D721Med (cell line): ENCODE results near the gene EEPD1.
"Not testable (repeated sequence)": the region's sequence is repeated elsewhere in the genome, so short reads cannot be mapped to it uniquely, and the experiment has no call there.

Experiments used
- DNase-seq: peaks from one replicate; pipeline ENCODE4 v3.0.0; 2011; ENCODE audit warnings: low spot score; ENCODE audit not compliant: insufficient read length
- FAIRE-seq: peaks from 2 replicates; lab custom pipeline; 2011; peaks lifted over from hg19 to GRCh38; lab: Jason Lieb, UNC
- CTCF ChIP-seq: IDR thresholded peaks from 2 replicates; pipeline ENCODE4 v1.5.1; 2012; ENCODE audit warnings: mild to moderate bottlenecking, control low read depth; ENCODE audit not compliant: insufficient read depth; ENCODE audit errors: missing control alignments

EEPD1 gene

DNA sequence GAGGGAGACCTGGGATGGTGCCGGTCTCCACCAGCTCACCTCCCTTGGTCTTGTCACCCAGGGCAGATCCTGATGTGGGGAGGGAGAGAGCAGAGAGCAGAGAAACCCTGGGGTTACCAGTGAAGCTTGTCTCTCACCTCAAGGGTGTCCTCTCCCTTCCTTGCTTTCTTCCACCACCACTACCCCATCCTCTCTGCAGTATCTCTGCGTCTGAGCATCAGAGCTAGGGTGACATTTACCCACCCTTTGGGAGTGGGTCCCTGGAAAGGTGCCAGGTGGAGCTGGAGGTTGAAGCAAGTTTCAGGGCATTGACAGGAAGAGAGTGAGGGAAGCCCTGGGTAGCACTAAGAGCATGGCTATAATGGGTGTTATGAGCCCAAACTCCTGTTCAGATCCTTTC lies 161.4 kb downstream of the EEPD1 start:
- DNase-seq (no peak), FAIRE-seq (no peak)
- no peak for TF ChIP-seq CTCF

DNA sequence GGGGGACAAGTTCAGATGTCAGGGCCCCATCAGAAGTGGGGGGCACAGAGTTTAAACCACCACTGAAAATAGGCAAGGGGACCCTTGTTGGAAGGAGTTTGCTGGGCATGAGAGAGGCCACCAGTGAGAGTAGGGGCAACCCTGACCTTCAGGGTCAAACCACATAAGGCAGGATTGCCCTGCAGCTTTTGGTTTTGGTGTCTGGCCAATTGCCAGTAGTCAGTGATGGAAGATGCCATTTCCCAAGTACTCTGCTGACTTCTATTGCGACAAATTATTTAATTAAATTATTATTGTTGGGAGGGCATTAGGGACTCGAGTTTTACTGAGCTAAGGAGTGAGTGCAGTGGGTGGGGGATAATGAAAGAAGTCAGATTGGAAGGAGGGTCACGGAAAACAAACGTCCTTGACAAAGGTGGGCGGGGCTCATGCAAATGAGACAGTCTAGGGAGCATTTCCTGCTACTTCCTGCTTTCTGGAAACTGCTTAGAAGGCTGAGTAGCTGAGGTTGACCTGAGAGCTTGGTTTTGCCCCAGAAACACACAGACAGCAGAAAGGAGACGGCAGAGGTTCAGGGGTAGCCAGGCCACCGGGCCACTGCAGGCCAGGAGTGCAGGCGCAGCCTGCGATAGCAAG lies 162.4 kb downstream of the EEPD1 start:
- TF ChIP-seq CTCF, result no peak
- no peak for FAIRE-seq
- no peak for DNase-seq

DNA sequence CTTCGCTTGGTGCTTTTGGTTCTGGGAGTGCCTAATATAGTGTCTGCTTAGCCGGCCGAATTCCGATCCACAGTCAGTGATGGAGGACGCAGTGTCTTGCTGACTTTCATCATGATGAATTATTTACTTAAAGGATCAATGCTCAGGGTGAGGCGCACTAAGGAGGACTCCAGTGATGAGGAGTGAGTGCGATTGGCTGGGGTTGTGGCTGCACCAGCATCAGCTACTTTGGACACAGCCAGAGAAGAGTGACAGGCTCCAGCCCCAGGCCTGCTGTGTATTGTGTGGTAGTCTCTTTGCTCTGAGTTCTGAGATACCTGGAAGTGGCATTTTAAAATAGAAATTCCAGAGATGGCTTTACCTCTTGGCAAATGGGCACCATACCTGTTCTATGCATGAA lies 163.3 kb downstream of the EEPD1 start:
- no peak for TF ChIP-seq CTCF
- no peak for DNase-seq
- FAIRE-seq, result no peak

DNA sequence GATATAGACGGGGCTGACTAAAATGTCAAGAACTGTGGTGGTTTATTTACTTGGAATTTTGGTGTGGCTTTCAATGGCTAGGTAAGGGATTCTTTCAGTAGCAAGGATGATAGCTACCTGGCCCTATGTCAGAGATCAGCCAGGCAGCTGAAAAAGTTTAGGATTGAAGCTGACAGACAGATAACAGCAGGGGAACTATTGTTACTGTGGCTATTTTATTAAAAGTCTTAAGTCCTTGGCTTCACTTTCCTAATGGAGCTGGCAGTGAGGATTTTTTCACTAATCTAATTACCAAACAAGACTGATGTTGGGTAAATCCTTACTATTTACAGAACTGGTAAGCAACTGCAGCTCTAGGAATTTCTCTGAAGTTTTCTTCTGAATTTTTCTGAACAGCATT lies 164.2 kb downstream of the EEPD1 start:
- DNase-seq, result no peak
- no peak for FAIRE-seq
- no peak for TF ChIP-seq CTCF

DNA sequence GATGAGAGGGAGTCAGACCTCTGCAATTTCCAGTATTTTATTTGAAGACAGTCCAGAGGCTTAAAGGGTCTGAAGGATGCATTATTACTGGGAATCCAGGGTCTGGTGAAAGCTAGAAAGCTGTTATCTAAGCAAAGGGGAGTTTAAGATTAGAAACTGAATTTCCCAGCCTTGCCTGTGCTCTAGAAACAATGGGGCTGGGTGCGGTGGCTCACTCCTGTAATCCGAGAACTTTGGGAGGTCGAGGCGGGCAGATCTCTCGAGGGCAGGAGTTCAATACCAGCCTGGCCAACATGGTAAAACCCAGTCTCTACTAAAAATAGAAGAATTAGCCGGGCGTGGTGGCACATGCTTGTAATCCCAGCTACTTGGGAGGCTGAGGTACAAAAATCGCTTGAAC lies 165.1 kb downstream of the EEPD1 start:
- no peak for FAIRE-seq
- no peak for TF ChIP-seq CTCF
- DNase-seq, result no peak

- not testable (repeated sequence) for FAIRE-seq, DNase-seq
Observed at GRCh38 chr7:36321284-36321683, 168.2 kb downstream of the EEPD1 start.

DNA sequence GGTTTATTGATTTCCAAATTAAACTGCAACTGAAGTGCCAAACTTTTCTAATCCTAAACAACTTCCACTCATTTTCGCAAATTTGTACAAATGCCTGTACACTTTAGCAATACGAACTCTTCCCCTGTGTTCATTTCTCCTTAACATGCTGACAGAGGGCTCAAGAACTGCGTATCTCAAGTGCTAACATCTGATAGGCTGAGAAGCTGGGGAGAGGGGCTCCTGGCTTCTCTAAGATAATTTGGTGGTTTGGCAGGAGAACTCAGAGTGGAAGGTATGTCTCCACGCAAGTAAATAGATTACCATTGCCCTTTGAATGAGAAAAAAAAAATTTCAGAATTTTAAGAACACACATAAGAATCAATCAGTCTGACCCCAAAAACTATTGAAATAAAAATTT lies 183.3 kb downstream of the EEPD1 start:
- no peak for TF ChIP-seq CTCF
- no peak for DNase-seq
- FAIRE-seq, result no peak

- TF ChIP-seq CTCF, result no peak
- no peak for FAIRE-seq
- no peak for DNase-seq
Observed at GRCh38 chr7:36338256-36338655, 185.2 kb downstream of the EEPD1 start.
